ENCODE results near the gene STX8.
"Not testable (repeated sequence)": the region's sequence is repeated elsewhere in the genome, so short reads cannot be mapped to it uniquely, and the experiment has no call there.

GRCh38 chr17:9607058-9607457 is 31.4 kb upstream of the STX8 start:
- TF ChIP-seq, protein P1, sequence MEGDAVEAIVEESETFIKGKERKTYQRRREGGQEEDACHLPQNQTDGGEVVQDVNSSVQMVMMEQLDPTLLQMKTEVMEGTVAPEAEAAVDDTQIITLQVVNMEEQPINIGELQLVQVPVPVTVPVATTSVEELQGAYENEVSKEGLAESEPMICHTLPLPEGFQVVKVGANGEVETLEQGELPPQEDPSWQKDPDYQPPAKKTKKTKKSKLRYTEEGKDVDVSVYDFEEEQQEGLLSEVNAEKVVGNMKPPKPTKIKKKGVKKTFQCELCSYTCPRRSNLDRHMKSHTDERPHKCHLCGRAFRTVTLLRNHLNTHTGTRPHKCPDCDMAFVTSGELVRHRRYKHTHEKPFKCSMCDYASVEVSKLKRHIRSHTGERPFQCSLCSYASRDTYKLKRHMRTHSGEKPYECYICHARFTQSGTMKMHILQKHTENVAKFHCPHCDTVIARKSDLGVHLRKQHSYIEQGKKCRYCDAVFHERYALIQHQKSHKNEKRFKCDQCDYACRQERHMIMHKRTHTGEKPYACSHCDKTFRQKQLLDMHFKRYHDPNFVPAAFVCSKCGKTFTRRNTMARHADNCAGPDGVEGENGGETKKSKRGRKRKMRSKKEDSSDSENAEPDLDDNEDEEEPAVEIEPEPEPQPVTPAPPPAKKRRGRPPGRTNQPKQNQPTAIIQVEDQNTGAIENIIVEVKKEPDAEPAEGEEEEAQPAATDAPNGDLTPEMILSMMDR (IDR thresholded peaks at IDR 0.05), result not testable (repeated sequence)
- TF ChIP-seq POLR2AphosphoS5, EP300, POLR2A (IDR thresholded peaks at IDR 0.05): not testable (repeated sequence)

Measured in stomach (tissue), 4 donors.